ENCODE data around the gene SLC44A3. TPM values are rescaled to one million over a fixed set of nuclear protein-coding genes. Genes with fewer than 3 reads are reported as not detected.

Gene SLC44A3
- total and polyA plus RNA-seq, 2 of the 13 experiments (the other 11 are each of a cell fraction or from before 2014, with no cell fraction given) = 6.8 to 14.1 TPM

DNA sequence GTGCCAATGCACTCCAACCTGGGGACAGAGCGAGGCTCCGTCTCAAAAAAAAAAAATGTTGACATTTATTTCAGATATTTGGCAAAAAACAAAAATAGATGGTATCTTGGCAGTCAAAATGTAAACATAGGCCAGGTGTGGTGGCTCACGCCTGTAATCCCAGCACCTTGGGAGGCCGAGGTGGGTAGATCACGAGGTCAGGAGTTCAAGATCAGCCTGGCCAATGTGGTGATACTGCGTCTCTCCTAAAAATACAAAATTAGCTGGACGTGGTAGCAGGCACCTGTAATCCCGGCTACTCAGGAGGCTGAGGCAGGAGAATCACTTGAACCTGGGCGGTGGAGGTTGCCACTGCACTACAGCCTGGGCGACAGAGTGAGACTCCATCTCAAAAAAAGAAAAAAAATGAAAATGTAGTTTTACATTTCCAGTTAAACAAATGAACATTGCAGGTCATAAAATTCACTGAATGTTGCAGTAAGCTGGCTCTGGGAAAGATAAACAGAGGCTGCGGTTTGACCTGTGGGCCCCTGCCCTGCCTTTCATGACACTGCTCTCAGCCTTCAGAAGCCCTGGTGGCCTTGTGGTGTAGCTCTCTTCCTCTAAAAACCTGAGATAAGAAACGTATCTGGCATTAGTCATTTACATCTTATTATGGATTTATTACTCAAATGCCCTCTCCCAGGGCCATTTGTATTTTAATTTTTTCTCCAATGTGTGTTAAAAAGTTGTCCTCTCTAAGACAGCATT, 12.2 kb upstream of the SLC44A3 start (continued):
- TF ChIP-seq ZNF616 (CRISPR knock-in tag; IDR thresholded peaks at IDR 0.05; ENCODE audit: low read depth) (no peak), BRCA1 (CRISPR knock-in tag; IDR thresholded peaks at IDR 0.05) (no peak), ZNF501 (CRISPR knock-in tag; IDR thresholded peaks at IDR 0.05) (no peak), ZNF224 (CRISPR knock-in tag; IDR thresholded peaks at IDR 0.05) (no peak), TEAD3 (CRISPR knock-in tag; optimal IDR thresholded peaks at IDR 0.05; ENCODE audit: borderline replicate concordance) (no peak), HMGA1 (CRISPR knock-in tag; conservative IDR thresholded peaks at IDR 0.05) (no peak), ZNF83 (CRISPR knock-in tag; IDR thresholded peaks at IDR 0.05; ENCODE audit: borderline replicate concordance) (no peak), ZNF354B (CRISPR knock-in tag; IDR thresholded peaks at IDR 0.05) (no peak), SRF (IDR thresholded peaks at IDR 0.05; ENCODE audit: low read depth, low read length) (no peak), GATAD1 (CRISPR knock-in tag; IDR thresholded peaks at IDR 0.05) (no peak), HNRNPK (IDR thresholded peaks at IDR 0.05; ENCODE audit: low read depth, low read length, poor library complexity, severe bottlenecking) (no peak), MTF2 (CRISPR knock-in tag; IDR thresholded peaks at IDR 0.05; ENCODE audit: borderline replicate concordance) (no peak)
- TF ChIP-seq, protein P1, sequence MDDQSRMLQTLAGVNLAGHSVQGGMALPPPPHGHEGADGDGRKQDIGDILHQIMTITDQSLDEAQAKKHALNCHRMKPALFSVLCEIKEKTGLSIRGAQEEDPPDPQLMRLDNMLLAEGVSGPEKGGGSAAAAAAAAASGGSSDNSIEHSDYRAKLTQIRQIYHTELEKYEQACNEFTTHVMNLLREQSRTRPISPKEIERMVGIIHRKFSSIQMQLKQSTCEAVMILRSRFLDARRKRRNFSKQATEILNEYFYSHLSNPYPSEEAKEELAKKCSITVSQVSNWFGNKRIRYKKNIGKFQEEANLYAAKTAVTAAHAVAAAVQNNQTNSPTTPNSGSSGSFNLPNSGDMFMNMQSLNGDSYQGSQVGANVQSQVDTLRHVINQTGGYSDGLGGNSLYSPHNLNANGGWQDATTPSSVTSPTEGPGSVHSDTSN (CRISPR knock-in tag; IDR thresholded peaks at IDR 0.05; ENCODE audit: borderline replicate concordance) = no peak
- TF ChIP-seq, protein P2, sequence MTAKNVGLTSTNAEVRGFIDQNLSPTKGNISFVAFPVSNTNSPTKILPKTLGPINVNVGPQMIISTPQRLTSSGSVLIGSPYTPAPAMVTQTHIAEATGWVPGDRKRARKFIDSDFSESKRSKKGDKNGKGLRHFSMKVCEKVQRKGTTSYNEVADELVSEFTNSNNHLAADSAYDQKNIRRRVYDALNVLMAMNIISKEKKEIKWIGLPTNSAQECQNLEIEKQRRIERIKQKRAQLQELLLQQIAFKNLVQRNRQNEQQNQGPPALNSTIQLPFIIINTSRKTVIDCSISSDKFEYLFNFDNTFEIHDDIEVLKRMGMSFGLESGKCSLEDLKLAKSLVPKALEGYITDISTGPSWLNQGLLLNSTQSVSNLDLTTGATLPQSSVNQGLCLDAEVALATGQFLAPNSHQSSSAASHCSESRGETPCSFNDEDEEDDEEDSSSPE (CRISPR knock-in tag; IDR thresholded peaks at IDR 0.05) = no peak
- TF ChIP-seq, protein P3, sequence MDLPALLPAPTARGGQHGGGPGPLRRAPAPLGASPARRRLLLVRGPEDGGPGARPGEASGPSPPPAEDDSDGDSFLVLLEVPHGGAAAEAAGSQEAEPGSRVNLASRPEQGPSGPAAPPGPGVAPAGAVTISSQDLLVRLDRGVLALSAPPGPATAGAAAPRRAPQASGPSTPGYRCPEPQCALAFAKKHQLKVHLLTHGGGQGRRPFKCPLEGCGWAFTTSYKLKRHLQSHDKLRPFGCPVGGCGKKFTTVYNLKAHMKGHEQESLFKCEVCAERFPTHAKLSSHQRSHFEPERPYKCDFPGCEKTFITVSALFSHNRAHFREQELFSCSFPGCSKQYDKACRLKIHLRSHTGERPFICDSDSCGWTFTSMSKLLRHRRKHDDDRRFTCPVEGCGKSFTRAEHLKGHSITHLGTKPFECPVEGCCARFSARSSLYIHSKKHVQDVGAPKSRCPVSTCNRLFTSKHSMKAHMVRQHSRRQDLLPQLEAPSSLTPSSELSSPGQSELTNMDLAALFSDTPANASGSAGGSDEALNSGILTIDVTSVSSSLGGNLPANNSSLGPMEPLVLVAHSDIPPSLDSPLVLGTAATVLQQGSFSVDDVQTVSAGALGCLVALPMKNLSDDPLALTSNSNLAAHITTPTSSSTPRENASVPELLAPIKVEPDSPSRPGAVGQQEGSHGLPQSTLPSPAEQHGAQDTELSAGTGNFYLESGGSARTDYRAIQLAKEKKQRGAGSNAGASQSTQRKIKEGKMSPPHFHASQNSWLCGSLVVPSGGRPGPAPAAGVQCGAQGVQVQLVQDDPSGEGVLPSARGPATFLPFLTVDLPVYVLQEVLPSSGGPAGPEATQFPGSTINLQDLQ (CRISPR knock-in tag; IDR thresholded peaks at IDR 0.05) = no peak
- TF ChIP-seq, protein P4, sequence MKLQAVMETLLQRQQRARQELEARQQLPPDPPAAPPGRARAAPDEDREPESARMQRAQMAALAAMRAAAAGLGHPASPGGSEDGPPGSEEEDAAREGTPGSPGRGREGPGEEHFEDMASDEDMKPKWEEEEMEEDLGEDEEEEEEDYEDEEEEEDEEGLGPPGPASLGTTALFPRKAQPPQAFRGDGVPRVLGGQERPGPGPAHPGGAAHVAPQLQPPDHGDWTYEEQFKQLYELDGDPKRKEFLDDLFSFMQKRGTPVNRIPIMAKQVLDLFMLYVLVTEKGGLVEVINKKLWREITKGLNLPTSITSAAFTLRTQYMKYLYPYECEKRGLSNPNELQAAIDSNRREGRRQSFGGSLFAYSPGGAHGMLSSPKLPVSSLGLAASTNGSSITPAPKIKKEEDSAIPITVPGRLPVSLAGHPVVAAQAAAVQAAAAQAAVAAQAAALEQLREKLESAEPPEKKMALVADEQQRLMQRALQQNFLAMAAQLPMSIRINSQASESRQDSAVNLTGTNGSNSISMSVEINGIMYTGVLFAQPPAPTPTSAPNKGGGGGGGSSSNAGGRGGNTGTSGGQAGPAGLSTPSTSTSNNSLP (IDR thresholded peaks at IDR 0.05; ENCODE audit: low read depth, low read length) = no peak
- TF ChIP-seq, protein P5, sequence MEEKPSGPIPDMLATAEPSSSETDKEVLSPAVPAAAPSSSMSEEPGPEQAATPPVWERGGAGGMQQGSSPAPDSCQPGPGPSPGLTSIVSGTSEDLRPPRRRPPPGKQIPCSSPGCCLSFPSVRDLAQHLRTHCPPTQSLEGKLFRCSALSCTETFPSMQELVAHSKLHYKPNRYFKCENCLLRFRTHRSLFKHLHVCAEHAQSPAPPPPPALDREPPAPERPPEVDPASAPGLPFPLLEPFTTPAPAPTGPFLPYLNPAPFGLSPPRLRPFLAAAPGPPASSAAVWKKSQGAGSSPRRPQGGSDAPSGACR (CRISPR knock-in tag; IDR thresholded peaks at IDR 0.05) = no peak

Measured in HepG2 (cell line).